HG02938 (cell line): ENCODE data around the gene S100A4.
"Not testable (repeated sequence)": the region's sequence is repeated elsewhere in the genome, so short reads cannot be mapped to it uniquely, and the experiment has no call there.

Experiments
- ATAC-seq: cut with Tn5 transposase; IDR thresholded peaks from one replicate; pipeline ENCODE4 v1.9.1; 2021; ENCODE audit warnings: mild to moderate bottlenecking, moderate library complexity; ENCODE audit not compliant: unreplicated experiment

Gene S100A4

DNA sequence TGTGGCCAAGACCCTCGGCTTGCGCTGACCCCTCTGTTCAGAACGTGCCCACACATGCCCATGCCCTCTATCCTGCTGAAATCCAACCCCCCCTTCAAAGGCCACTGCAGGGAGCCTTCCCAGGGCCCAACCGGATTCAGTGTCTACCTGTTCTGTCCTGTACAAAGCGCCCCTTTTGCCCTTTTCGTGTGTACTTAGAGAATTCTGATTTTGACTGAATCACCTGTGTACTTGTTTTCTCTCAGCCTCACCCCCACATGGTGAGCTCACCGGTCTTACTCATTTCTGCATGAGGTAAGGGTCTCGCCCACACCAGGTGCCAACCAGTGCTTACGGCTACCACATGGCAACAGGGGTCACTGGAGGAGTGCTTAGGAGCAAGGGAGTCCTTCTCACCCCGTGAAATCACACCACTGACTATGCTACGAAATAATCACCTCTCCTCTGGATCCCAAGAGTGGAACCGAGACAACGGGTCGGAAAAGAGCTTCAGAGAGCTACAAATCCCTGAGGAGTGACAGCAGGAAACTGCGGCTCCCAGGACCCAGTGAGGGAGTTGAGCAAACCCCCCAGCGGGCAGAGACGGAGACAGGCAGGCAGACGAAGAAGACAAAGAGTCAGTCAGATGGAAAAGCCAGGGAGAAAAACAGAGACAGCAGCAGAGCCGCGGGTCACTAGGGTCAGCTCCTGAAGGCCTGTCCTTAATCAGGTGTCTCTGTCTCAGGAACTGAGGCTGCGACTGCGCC, 22.2 kb upstream of the S100A4 start:
- ATAC-seq, result no peak

DNA sequence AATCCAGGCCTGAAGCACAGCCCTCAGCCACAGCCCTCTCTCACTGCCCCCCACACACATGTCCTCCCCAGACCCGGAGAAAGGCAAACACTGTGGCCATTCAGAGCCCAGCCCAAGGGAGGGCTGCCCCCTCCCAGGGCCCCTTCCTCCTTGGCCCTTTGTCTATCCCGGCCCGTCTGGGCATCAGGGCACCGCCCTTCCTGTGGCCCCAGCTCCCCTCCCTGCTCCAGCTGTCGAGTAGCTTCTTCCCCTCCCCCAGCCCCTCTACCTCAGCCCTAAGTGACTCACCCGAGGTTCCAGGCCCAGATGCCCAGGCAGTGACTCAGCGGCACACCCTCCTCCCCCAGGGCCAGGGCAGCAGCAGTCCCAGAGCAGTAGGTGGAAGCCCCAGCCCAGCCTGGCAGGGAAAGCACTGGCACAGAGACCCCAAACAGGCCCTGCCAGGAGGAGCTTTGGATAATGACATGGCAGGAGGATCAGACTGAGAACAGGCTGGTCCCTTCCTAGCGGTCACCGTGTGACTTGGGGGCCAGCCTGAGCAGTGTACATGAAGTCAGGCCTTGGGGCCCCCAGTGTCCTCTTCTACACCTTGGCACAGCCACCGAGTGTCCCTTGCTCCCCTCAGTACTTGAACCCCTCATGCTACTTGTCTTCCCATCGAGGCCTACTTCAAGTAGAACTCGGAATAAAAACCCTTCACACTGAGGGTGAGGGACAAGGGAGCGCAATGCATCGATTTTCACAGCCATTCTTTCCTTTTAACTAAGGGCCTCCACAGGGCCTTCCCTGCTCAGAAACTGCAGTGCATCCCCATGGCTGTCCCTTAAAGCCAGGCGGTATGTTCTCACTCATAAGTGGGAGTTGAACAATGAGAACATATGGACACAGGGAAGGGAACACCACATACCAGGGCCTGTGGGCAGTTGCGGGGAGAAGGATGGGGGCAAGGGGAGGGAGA, 21.1 kb upstream of the S100A4 start:
- ATAC-seq, result peak; percentile 33

DNA sequence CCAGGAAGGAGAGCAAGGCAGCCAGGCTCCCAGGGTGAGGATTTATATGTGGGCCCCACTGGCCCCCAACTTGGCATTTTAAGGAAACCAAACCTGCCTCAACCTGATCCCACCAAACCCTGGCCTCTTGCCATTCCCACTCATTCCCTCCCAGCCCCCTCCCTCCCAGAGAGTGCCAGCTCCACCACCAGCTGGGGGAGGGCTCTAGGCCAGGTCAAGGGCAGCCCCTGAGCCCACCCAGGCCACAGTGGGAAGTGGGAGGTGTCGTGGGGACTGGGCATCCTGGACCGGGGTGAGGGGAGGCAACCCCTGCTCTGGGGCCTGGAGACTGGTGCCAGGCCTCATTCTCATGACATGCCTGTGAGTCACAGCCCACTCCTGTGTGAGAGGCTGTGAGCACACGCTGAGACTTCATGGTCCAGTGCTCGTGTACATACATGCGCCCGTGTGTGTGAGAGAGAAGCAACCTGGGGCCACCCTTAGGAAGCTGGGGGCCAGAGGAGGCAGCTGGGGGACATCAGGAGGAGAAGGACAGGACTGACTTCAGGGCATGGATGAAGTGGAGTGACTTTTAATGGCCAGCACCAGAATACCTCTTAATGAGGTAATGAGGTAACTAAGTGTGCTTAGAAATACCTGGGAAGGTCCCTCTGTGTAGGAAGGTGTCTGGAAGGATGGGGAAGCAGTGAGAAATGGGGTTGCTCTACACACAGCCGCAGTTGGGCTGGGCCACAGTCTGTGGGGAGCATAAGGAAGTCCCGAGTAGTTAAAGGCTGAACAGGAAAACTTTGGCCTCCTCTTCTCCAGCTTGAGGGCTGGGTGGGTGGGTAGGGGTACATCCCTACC, 20.1 kb upstream of the S100A4 start, which contains the start of gene S100A2:
Gene S100A2 (minus strand): TSS at position 316 of the 846 bp plus-strand sequence. CDS start 1,967 bp downstream, outside the sequence.
- peak; percentile 28 for ATAC-seq

DNA sequence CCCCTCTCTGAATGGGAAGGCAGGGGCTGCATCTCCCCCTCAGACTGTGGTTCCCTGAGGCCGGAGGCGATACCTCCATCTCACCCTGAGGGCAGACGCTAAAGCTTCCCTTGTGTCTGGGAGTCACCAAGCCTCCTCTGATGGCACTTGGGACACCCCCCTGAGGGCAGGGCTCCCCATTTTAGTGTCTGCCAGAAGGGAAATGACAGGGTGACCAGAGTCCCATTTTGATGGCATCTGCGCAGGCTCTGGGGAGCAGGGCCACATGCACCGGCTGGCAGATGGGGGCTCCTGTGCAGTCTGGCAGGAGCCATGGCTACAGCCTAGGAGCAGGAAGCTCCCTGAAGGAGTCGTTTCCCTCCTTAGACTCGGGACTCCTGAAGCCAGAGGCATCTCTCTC, 18.4 kb upstream of the S100A4 start:
- ATAC-seq, result no peak

DNA sequence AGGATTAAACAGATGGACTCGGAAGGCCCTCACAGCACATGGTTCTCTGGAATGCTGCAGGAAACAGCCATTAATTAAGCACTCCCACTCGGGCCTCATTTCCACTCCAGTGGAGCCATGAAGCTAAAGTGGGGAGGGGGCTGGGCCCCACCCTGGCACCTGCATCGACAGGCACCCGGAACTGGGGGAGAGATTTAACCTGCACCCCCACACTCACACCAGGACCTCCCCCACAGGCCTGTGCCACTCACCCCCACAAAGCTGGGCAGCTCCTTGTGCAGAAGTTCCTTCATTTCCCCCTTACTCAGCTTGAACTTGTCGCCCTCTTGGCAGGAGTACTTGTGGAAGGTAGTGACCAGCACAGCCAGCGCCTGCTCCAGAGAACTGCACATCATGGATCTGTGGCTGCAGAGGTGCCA, 17.9 kb upstream of the S100A4 start:
- no peak for ATAC-seq

DNA sequence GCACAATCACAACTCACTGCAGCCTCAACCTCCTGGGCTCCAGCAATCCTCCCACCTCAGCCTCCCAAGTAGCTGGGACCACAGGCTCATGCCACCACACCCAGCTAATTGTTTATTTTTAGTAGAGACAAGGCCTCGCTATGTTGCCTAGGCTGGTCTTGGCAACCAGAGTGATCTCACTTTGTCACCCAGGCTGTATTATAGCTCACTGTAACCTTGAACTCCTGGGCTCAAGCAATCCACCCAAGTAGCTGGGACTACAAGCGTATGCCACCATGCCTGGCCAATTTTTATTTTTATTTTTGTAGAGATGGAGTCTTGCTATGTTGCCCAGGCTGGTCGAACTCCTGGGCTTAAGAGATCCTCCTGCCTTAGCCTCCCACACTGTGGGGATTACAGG, 16.4 kb upstream of the S100A4 start:
- not testable (repeated sequence) for ATAC-seq

DNA sequence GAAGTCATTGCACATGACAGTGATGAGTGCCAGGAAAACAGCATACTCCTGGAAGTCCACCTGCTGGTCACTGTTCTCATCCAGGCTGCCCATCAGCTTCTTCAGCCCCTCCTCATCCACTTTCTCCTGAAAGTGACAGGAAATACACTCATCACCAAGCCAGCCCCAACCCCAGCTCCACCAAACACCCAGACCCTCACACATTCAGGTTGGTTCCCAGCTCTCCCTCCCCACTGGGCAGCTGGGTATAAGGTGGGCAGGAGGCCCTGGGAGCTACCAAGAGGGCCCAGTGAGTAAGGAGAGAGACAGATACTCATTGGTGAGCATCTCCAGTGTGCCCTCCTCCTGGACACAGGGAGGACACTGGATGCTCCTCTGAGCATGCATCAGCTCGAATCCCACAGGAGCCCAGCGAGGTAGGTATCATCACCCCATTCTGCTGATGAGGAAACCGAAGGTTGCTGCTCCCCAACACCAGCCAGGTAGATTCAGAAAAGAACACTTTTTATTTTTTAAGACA, 15.9 kb upstream of the S100A4 start:
- ATAC-seq, result no peak

DNA sequence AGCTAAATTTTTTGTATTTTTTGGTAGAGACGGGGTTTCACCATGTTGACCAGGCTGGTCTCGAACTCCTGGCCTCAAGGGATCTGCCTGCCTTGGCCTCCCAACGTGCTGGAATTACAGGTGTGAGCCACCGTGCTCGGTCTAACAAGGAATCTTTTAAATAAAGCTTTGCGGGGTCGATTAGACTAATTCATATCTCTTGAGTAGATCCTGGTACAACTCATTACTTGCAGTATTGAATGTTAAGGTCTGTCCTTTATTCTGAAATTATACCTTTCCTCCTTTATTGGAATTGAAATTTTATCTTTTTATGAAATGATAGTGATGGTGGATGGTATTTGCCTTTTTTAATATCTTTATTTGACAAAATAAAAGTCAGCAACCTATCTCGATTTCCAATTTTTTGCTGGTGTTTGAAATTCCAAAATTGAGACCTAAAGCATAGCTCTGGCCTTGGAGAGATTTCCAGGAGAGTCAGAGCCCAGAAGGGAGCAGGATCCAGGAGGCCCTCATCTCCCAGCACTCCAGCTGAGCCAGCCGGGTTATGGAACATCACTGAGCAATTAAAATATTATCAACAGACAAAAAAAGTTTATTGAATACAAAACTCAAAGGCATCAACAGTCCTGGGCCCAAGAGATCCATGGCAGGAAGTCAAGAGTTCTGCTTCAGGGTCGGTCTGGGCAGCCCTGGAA, 15.3 kb upstream of the S100A4 start:
- no peak for ATAC-seq

DNA sequence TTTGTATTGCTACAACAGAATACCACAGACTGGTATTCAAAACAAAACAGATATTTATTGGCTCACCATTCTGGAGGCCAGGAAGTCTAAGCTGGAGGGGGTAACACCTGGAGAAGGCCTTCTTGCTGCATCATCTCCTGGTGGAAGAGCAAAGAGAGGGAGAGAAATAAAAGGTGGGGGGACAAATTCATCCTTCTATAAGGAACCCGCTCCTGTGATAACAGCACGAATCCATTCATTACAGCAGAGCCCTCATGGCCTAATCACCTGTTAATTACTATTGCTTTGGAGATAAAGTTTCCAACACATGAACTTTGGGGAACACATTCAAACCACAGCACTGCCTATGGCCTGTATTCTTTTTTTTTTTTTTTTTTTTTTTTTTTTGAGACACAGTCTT, 14.6 kb upstream of the S100A4 start:
- no peak for ATAC-seq

DNA sequence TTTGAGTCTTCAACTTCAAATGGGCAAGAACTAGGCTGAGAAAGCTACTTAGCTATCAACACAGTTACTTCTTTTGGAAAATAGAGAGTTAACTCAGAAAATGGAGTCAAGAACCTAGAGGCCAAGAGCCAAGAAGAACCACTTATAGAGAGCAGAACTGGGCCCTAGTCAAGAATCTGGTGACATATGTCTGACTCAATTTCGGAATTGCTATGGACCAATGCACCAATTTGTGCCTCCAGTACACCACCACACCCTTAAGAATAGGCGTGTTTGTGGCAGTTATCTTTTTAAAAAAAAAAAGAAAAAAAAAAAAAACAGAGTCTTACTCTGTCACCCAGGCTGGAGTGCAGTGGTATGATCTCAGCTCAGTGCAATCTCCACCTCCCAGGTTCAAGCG, 12.3 kb upstream of the S100A4 start:
- ATAC-seq, result no peak

DNA sequence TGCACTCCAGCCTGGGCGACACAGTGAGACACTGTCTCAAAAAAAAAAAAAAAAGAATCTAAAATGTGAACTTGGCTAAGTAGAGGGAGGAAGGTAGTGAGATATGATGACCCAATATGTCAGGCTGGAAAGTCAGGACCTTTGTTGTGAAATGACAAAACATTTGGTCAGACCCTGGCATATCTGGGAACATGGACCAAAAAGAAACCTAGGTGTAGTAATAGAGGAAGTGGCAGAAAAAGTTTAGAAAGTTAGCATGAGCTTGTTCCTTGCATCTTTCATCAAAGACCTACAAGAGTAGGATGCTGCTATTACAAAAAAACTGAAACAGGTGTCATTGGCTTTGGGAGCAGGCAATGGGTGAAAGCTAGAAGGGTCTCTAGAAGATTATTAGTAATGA, 10.7 kb upstream of the S100A4 start:
- no peak for ATAC-seq

DNA sequence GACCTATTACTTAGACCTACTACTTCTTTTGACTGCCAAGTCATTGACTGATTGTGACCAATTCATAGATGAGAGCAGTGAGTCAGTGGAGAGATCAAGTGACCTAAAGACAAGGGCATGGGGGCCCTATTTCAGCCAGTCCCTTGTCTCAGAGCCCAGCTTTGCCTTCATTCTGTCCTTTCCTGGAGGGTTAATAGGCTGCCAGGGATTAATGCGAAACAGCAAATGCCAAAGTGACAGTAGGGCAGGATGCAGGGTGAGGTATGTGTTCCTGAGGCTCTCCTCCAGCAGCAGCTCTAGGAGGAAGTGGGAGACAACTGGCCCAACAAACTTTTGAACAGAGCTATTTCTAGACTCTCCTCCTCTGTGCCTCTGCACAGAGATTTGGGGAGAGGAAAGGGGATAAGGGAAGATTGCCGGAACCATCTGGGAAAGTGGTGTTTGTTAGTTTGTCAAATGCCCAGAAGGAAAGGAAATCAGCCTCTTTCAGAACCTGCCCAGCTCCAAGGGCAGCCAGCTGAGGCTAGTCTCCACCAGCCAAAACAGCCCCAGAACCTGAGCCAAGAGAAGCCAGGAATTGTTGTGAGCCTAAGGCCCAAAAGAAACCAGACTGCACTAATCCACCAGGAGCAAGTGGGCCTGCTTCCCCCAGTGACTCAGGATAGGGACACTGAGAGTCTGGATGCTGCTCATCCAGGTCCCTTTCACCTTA, 8.4 kb upstream of the S100A4 start:
- ATAC-seq, result no peak

DNA sequence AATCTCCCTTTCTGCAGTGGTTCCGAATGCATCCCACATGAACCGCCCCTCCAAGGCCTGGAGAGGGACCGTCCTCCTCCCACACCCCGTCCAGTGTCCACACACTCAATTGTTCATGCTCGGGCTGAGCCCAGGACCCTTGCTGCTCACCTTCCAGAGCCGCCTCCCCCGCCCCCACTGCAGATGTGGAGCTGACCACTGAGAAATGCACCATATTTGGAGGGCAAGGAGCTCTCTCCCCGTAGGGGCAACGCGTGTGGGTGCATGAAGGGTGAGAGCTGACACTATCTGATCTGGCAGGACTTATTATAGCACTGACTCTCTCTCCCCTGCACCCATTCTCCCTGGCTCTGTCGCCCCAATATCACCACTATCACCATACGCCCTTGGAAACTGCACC, 7.5 kb upstream of the S100A4 start:
- ATAC-seq, result no peak

DNA sequence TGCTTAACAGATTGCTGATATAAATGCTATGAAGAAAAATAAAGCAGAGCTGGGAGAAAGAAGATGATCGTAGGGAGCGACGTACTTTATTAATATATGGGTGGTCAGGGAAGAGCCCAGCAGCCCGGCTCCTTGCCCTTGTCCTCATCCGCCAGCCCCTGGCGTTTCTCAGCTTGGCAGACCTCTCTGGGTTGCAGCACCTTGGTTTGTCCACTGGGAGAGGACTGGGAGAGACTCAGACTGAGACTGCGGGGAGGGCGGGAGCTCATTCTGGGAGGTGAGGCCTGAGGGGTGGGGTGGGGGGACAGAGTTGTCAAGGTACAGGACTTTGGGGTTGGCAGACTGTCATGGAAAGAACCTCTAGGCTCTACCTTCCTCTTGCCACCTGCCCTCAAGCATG, 6.7 kb upstream of the S100A4 start:
- no peak for ATAC-seq

DNA sequence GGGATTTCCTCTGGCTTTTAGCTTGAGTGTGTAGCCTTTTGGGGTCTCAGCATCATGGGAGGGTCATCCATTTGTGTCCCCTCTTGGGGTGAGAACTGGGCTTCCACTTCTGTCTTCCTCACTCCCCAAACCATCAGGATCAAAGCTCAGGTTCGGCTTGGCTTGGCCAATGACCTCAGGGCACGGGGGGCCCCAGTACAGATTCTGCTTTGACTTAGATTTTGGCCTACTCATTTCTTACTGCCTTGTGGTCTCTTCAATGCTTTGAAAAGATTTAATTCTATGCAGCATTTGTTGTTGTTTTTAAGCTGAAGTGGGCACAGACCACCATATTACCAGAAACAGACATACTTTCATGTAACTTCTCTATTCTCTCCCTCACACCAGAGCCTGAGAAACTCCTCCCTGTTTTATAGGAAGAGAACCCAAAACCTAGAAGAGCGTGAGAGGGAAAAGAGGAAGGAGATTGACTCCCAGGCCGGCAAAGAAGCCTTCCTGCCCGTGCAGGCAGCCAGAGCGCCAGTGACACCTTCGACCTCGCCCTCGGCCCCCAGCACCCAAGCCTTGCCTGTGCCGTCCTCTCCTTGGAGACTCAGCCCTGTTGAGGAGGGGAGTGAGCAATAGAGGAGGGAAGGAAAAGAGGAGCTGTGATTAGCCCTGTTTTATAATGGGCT, 5.4 kb upstream of the S100A4 start:
- no peak for ATAC-seq

DNA sequence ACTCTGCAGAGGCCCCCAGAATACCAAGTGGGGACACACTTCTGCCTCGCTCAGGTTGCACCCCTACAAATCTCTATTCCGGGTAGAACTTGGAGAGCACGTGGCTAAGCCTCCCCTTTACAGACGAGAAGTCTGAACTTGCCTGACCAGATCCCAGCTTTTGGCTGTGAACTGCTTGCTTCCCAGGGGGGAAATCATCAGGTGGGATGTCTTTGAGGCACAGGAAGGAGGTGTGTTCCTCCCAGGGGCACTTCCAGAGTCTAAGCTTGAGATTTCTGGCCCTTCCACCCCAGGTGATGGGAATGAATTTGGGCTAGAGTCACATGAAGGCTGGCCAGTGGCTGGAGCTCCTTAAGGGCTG, 4.8 kb upstream of the S100A4 start:
- no peak for ATAC-seq

DNA sequence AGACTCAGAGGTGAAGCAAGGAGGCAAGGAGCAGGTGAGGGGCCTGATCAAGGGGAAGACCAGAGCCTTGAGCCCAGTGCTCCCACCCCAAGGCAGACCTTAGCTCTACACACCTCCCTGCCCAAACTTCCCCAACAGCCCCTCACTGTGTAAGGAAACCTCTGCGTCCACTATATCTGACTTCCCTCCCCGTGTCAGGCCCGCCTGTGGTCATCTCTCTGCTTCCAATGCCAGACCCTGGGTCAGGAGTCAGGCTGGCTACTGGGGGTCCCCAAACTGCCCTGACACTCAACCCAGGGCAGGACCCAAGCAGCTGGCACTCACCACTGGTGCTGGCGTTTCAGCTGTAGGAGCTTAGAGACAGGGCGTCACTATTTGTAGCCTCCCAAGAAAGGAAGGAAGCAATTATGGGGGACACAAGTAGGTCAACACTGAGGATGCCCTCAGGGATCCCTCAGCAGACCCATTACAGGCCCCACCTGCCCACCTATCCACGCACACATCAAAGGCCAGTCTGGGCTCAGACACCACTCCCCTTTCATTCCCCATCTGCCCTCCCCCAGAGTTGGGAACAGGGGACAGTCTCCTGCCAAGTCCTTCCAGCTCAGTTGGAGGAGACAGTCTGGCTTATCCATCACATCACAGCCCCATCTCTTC, 4.3 kb upstream of the S100A4 start:
- no peak for ATAC-seq
